ENCODE measurements around the gene TLCD2. TPM values are rescaled to one million over a fixed set of nuclear protein-coding genes. Genes with fewer than 3 reads are reported as not detected.
"Not testable (repeated sequence)": the region's sequence is repeated elsewhere in the genome, so short reads cannot be mapped to it uniquely, and the experiment has no call there.

The TLCD2 gene
- total and polyA plus RNA-seq, 12 donors: 0.96 to 6.0 (median 1.9) TPM

GRCh38 chr17:1693339-1693738 lies 16.8 kb downstream of the TLCD2 start:
- no peaks in the 10 kb centered on the region for H3K27me3 ChIP-seq
- H3K4me1 ChIP-seq: no peaks in the 10 kb centered on the region
- H3K36me3 ChIP-seq: no peaks in the 10 kb centered on the region
- no peaks in the 10 kb centered on the region for H3K9me3 ChIP-seq
- intact Hi-C loops (cut with DNase I): no loop called here
- ATAC-seq (no peak), DNase-seq (no peak)
- no peak overlapping the region for H3K27ac ChIP-seq
- H3K4me3 ChIP-seq: no peak overlapping the region
- TF ChIP-seq CTCF (IDR thresholded peaks at IDR 0.05): no peak
- WGBS, 2 donors: 91 to 92% methylated on average over 7 of the region's 7 CpGs

GRCh38 chr17:1690544-1691221 lies 19.5 kb downstream of the TLCD2 start:
- Histone ChIP-seq H3K36me3 (no peaks in the 10 kb centered on the region), H3K9me3 (no peaks in the 10 kb centered on the region), H3K4me1 (peaks cover 0 to under 1% (median 0%) of the 10 kb centered on the region in 9 donors), H3K27ac (no peak overlapping the region), H3K4me3 (no peak overlapping the region), H3K27me3 (no peaks in the 10 kb centered on the region)
- no peak for ATAC-seq
- WGBS, 2 donors: 85 to 94% methylated on average over 4 to 6 of the region's 8 CpGs
- no peak for TF ChIP-seq CTCF (IDR thresholded peaks at IDR 0.05)
- DNase-seq: no peak
- intact Hi-C loops (cut with DNase I): no loop called here

- DNase-seq; H3K27me3 ChIP-seq; intact Hi-C loops (cut with DNase I); H3K9me3 ChIP-seq; ATAC-seq; H3K27ac ChIP-seq; H3K36me3 ChIP-seq; H3K4me3 ChIP-seq: not testable (repeated sequence)
- peaks cover 0 to 15% (median 11%) of the 10 kb centered on the region in 9 donors for H3K4me1 ChIP-seq
- 80 to 84% methylated on average over 6 of the region's 6 CpGs for WGBS, 2 donors
Observed at GRCh38 chr17:1688405-1688804, 21.8 kb downstream of the TLCD2 start.

GRCh38 chr17:1686086-1686485 lies 24.1 kb downstream of the TLCD2 start:
- WGBS, 2 donors: 85 to 95% methylated on average over 7 of the region's 7 CpGs
- H3K36me3 ChIP-seq: peaks cover 4 to 25% (median 21%) of the 10 kb centered on the region in 9 donors
- DNase-seq (no peak), ATAC-seq (no peak)
- no peak overlapping the region for H3K27ac ChIP-seq
- H3K4me1 ChIP-seq: peaks cover 0 to 28% (median 24%) of the 10 kb centered on the region in 9 donors
- intact Hi-C loops (cut with DNase I): no loop called here
- H3K4me3 ChIP-seq: no peak overlapping the region
- no peaks in the 10 kb centered on the region for H3K27me3 ChIP-seq
- TF ChIP-seq CTCF (IDR thresholded peaks at IDR 0.05): no peak
- no peaks in the 10 kb centered on the region for H3K9me3 ChIP-seq
